WI38 (cell line): ENCODE measurements around the gene WDR27.

Experiments used
- H3K4me3 ChIP-seq: 2 replicates; pipeline ENCODE4 v1.5.1; 2011; ENCODE audit warnings: low read depth, mild to moderate bottlenecking, control low read depth, low read length
- CTCF ChIP-seq: IDR thresholded peaks from 2 replicates; pipeline ENCODE4 v1.5.1; 2012; ENCODE audit warnings: low read depth, mild to moderate bottlenecking, control low read depth, low read length

WDR27 gene

GRCh38 chr6:169583886-169584541, 117.8 kb downstream of the WDR27 start:
- no peak overlapping the region for H3K4me3 ChIP-seq
- no peak for TF ChIP-seq CTCF

GRCh38 chr6:169579407-169580111, 122.3 kb downstream of the WDR27 start:
- no peak overlapping the region for H3K4me3 ChIP-seq
- no peak for TF ChIP-seq CTCF

- H3K4me3 ChIP-seq = no peak overlapping the region
- TF ChIP-seq CTCF = no peak
Measured at GRCh38 chr6:169577974-169578373, 123.9 kb downstream of the WDR27 start.

GRCh38 chr6:169577236-169577635, 124.6 kb downstream of the WDR27 start:
- H3K4me3 ChIP-seq = no peak overlapping the region
- TF ChIP-seq CTCF = no peak

- H3K4me3 ChIP-seq = no peak overlapping the region
- no peak for TF ChIP-seq CTCF
Measured at GRCh38 chr6:169575821-169576220, 126.0 kb downstream of the WDR27 start.

- H3K4me3 ChIP-seq = no peak overlapping the region
- TF ChIP-seq CTCF = no peak
Measured at GRCh38 chr6:169575365-169575764, 126.5 kb downstream of the WDR27 start.

- TF ChIP-seq CTCF = no peak
Measured at GRCh38 chr6:169574420-169574819, 127.4 kb downstream of the WDR27 start.

More at GRCh38 chr6:169574420-169574819, 127.4 kb downstream of the WDR27 start:
- H3K4me3 ChIP-seq = no peak overlapping the region
